ENCODE data around the gene NEK8.

Gene NEK8

GRCh38 chr17:28744972-28745785 lies 16.6 kb downstream of the NEK8 start:
- no peak for DNase-seq (ENCODE audit: low spot score)

- no peak for DNase-seq (ENCODE audit: low spot score)
These were observed 17.3 kb downstream of the NEK8 start for GRCh38 chr17:28745786-28746411.

- DNase-seq (ENCODE audit: low spot score): no peak
These were observed 18.0 kb downstream of the NEK8 start for GRCh38 chr17:28746611-28747050.

- no peak for DNase-seq (ENCODE audit: low spot score)
These were observed 18.6 kb downstream of the NEK8 start for GRCh38 chr17:28747051-28747691.

- no peak for DNase-seq (ENCODE audit: low spot score)
These were observed 19.5 kb downstream of the NEK8 start for GRCh38 chr17:28747801-28748750.

GRCh38 chr17:28748852-28749515 lies 20.4 kb downstream of the NEK8 start:
- DNase-seq (ENCODE audit: low spot score): no peak

GRCh38 chr17:28749516-28750177 lies 21.1 kb downstream of the NEK8 start:
- DNase-seq (ENCODE audit: low spot score): no peak

- peak; percentile 94 for DNase-seq (ENCODE audit: low spot score)
These were observed 21.8 kb downstream of the NEK8 start for GRCh38 chr17:28750178-28751047.

- no peak for DNase-seq (ENCODE audit: low spot score)
These were observed 23.2 kb downstream of the NEK8 start for GRCh38 chr17:28751600-28752366.

GRCh38 chr17:28755486-28755885 lies 26.9 kb downstream of the NEK8 start:
- no peak for DNase-seq (ENCODE audit: low spot score)

GRCh38 chr17:28756049-28756804 lies 27.6 kb downstream of the NEK8 start:
- DNase-seq (ENCODE audit: low spot score): no peak

GRCh38 chr17:28758411-28759121 lies 30.0 kb downstream of the NEK8 start:
- DNase-seq (ENCODE audit: low spot score): no peak

- DNase-seq (ENCODE audit: low spot score): no peak
These were observed 30.8 kb downstream of the NEK8 start for GRCh38 chr17:28759256-28759865.

- no peak for DNase-seq (ENCODE audit: low spot score)
These were observed 32.3 kb downstream of the NEK8 start for GRCh38 chr17:28760601-28761562.

GRCh38 chr17:28763137-28763799 lies 34.7 kb downstream of the NEK8 start:
- no peak for DNase-seq (ENCODE audit: low spot score)

Data from hematopoietic multipotent progenitor cell treated with erythropoietin and hydrocortisone succinate and interleukin-3 and kit ligand, for 17 days (in vitro differentiated cells).